GM21717 (cell line): ENCODE measurements around the gene CAPZA1.

Experiments
- ATAC-seq: cut with Tn5 transposase; IDR thresholded peaks from one replicate; pipeline ENCODE4 v1.9.1; 2021; ENCODE audit warnings: mild to moderate bottlenecking, moderate library complexity; ENCODE audit not compliant: unreplicated experiment

The CAPZA1 gene

DNA sequence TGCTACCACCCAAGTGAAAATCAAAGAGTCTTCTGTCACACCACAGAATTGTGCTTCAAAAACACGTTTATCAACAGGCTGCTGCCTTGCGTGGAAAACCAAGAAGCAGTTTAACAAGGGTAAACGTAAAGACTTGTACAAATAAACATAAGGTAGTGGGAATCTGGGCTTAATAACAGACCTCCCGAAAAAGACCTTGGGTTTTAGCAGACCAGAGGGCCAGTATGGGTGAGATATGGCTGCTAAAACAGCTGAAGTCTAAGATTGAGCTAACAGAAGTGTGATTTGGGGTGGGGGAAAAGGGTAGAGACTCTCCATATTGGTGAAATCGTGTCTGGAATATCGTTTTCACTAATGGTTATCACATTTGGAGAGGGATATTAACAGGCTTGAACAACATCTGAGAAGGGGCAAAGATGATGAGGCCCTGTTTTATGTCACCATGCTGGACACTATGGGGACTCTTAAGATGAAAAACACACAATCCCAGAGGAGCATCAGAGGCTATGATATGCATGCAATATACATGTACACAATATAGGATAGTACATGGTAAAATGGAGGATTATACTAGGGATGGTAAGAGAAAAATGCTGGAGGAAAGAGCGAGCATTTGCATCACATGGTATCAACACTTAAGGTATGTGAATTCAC lies 56.2 kb downstream of the CAPZA1 start:
- ATAC-seq: no peak

DNA sequence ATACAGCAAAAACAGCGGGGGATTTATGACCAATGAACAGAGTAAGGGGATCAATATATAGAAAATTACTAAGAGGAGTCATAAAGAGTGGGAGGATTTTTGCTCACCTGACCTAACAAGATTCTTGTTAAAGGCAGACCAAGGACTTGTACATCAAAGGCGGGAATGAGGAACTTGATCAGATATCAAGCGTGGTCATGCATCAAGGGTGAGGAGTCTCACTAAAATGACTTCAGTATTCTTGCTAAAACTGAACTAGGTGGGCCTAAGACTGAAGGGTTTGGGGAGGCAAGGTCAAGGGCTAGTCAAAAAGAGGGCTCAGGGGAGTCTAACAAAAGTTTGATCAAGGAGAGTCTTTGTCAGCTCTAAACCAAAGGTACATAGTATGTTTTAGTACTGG lies 56.9 kb downstream of the CAPZA1 start:
- ATAC-seq: no peak

DNA sequence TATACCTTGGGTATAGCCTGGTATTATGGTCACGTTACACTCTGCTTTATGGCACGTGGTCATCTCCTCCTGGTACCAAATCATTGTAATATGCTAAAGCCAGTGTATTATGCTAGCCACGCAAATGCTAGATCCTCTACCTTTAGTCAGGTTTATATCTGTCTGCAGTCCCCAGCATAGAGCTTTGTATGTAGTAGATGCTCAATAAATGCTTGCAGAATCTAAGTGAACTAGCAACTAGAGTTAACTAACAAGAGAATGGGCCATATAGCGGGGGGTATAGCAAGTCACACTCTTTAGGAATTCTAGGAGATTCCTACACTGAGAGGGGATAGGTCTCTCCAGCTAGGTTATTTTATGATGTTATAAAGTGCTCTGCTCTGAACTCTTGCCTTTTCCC lies 57.9 kb downstream of the CAPZA1 start:
- no peak for ATAC-seq

DNA sequence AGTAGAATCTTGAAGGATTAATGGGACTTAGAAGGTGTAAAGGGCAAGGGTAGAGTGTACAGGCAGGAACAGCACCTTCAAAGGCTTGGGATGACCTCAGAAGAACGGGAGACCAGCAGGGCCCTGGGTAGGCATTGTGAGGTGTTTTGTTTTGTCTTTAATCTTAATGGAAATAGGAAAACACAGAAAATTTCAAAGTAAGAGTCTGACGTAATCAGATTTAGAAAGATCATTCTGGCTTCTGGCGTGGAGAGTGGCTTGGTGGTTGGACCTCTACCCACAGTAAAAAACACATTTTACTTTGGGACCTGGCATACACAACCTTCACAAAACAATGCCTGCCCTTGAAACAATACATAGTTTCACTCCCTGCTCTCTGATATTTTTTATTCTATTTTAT lies 59.0 kb downstream of the CAPZA1 start:
- no peak for ATAC-seq

DNA sequence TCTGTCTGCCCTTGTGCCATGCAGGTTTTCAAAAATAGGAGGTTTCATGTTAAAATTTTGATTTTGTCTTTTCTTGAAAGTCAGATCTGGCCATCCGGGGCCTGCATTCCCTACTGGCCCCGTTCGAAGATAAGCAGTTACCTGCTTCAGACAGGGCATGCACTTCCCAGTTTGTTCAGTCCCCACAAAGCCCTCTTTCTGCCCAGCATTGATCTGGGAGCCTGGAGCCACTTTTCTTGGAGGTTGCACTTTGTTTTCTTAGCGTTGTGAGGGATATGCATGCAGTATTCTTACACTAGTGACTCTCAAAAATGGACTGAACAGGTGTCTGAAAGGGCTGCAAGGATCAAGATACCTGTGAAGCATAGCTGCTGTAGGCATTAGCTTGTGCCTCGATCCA lies 66.3 kb downstream of the CAPZA1 start:
- ATAC-seq: no peak

DNA sequence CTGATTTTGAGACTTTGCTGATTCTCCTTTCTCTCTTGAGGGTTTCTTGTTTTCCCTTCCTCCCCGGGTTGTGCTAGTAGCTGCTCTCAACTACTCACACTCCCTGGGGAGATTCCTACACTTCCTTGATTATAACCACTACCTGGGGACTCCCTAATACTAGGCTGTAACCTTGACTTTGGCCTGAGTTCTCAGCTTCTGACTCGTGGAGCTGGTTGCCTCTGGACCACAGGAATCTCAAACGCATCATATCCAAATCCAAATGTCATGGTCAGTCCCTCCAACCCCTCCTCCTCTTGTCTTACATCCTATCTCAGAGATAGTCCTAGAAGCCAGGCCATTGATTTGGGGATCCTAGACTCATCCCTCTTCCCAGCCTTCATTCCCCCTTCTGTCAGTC lies 66.8 kb downstream of the CAPZA1 start:
- no peak for ATAC-seq

DNA sequence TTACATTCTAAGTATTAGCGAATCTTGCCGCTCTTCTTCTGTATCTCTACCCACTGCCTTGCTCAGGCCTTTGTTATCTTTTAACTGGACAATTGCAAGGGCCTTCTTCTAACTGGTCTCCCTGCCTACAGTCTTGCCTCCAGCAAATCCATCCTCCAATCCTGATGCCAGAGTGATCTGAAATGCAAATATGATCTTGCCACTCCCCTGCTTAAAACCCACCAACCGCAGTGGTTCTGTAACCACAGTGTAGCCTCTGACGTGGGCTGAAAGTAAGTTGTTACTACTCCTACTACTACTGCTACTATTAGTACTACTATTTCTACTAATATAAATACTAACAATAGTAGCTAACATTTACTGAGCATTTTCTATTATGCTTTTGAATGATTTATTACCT lies 67.2 kb downstream of the CAPZA1 start:
- ATAC-seq: no peak

DNA sequence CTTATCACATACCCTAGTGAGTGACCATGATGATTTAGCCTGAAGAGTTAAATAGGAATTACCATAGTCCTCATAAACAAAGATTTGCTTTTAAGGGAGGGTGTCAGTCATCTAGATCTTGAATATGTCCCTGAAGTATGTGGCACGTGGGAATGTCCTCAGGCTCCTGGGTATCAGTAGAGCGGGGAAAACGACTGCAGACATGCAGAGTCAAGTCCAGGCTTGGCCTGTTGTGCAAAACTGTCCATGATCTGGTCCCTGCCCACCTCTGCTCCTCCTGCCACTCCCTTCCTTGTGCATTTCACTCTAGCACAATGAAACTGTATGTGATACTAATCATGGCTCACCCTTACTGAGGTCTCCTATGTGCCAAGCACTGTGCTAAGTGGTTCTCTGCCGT lies 67.7 kb downstream of the CAPZA1 start:
- ATAC-seq: no peak

DNA sequence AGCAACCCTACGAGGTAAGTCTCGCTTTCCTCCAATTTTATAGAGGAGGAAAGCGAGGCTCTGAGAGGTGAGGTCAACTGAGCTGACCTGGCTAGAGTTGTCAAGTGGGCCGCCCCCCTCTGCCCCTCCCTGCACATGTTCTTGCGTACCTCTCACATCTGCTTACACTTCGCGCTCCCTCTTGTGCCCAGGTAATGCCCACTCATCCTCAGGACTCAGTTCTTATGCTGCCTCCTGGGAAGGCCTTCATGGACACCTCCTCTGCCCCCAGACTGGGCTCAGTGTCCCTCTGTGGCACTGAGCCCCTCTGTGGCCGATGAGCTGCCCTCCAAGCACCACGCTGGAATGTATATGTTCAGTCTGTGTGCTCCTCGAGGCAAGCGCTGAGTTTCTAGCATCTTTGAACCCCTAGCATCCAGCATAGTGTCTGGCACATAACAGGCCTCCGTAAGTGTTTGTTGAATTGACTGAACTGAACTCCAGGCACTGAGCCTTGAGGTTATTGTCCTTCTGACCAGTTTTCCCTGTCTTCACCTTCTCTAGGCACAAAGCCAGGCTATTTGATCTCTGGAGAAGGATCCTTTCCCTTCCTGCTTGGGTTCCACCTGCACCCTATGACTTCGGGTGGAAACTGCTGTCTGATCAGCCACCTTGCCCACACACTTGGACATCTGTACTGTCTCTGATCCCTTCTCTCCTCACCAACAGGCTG lies 68.3 kb downstream of the CAPZA1 start:
- ATAC-seq: no peak

DNA sequence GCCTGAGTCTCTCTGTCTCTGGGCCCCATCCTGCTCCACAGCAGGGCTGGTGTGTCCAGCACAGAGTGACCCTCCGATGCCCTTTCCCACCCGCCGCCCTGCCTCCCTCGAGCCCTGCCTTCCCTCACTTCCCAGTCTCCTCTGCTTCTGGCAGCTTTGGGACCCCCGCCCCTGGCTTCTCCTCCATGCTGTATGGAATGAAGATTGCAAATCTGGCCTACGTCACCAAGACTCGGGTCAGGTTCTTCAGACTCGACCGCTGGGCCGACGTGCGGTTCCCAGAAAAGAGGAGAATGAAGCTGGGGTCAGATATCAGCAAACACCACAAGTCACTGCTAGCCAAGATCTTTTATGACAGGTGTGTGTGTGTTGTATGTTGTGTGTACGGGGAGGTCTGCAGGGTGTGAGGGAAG lies 69.2 kb downstream of the CAPZA1 start:
- ATAC-seq: no peak

DNA sequence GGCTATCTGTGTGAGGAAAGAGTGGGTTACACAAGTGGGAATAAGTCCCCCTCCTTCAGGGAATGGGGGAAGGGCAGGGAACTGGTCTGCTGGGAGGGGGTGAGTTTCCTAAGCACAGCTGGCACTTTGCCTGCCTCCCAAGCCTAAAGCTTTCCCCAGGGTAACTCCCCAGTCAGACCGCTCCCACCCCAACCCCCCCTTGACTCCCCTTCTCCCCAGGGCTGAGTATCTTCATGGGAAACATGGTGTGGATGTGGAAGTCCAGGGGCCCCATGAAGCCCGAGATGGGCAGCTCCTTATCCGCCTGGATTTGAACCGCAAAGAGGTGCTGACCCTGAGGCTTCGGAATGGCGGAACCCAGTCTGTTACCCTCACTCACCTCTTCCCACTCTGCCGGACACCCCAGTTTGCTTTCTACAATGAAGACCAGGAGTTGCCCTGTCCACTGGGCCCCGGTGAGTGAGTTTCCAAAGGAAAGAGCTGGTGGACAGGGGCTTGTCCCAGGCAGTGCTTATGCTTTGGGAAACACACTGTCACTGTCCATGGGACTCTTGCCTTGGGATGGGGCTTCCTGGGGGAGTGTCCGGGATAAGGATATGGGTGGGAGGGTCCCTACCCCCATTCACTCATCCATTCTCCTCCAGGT lies 69.7 kb downstream of the CAPZA1 start:
- ATAC-seq: no peak

DNA sequence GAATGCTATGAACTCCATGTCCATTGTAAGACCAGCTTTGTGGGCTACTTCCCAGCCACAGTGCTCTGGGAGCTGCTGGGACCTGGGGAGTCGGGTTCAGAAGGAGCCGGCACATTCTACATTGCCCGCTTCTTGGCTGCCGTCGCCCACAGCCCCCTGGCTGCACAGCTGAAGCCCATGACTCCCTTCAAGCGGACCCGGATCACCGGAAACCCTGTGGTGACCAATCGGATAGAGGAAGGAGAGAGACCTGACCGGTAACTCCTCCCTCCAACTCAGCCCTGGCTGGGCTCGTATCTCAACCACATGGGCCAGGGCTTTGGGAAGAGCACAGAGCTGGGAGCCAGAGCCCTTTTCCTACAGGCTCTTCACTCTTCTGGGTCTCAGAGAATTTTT lies 70.2 kb downstream of the CAPZA1 start:
- ATAC-seq: no peak

DNA sequence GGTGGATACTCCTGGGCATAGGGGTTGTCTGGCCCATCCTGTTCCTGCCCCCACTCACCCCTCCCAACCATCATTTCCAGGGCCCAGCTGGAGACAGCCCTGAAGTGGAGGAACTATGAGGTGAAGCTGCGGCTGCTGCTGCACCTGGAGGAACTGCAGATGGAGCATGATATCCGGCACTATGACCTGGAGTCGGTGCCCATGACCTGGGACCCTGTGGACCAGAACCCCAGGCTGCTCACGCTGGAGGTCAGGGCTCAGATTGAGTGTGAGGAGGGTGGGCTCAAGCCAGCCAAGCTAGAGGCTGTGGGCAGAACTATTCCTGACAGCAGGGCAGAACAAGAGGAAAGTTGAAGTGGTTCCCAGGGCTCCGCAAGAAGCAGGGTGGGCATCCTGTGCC lies 73.0 kb downstream of the CAPZA1 start:
- no peak for ATAC-seq

DNA sequence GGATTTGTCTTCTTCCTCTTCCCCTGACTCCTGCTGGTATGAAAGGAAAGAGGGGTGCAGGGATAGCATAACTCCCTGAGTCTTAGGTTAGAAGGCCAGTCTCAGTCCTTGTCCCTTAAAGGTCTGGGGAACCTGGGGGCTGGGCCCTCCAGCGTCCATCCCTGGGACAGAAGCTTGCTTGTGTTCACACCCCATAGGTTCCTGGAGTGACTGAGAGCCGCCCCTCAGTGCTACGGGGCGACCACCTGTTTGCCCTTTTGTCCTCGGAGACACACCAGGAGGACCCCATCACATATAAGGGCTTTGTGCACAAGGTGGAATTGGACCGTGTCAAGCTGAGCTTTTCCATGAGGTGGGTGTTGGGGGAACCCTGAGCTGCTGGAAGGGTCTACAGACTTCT lies 74.2 kb downstream of the CAPZA1 start:
- no peak for ATAC-seq

DNA sequence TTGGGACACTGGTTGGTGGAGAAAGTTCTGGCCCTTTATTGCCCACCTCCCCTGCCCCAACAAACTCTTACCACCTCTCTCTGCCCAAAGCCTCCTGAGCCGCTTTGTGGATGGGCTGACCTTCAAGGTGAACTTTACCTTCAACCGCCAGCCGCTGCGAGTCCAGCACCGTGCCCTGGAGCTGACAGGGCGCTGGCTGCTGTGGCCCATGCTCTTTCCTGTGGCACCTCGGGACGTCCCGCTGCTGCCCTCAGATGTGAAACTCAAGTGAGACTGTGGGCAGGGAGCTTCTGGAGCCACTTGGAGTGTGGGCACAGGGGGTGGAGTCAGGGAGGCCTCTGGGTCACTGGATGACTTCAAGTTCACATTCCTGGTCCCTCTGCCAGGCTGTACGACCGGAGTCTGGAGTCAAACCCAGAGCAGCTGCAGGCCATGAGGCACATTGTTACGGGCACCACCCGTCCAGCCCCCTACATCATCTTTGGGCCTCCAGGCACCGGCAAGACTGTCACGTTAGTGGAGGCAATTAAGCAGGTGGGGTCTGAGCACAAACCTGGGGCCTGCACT lies 74.8 kb downstream of the CAPZA1 start:
- no peak for ATAC-seq

DNA sequence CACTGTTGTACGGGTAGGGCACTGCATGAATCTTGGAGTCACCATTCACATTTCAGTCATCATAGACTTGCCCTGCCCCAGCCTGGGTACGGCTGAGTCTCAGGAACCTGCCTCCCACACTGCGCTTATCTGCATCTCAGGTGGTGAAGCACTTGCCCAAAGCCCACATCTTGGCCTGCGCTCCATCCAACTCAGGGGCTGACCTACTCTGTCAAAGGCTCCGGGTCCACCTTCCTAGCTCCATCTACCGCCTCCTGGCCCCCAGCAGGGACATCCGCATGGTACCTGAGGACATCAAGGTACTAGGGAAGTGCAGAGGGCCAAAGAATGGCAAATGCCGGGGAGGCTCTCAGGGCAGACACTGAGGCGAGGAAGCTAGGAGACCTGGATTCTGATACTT lies 75.6 kb downstream of the CAPZA1 start:
- no peak for ATAC-seq

DNA sequence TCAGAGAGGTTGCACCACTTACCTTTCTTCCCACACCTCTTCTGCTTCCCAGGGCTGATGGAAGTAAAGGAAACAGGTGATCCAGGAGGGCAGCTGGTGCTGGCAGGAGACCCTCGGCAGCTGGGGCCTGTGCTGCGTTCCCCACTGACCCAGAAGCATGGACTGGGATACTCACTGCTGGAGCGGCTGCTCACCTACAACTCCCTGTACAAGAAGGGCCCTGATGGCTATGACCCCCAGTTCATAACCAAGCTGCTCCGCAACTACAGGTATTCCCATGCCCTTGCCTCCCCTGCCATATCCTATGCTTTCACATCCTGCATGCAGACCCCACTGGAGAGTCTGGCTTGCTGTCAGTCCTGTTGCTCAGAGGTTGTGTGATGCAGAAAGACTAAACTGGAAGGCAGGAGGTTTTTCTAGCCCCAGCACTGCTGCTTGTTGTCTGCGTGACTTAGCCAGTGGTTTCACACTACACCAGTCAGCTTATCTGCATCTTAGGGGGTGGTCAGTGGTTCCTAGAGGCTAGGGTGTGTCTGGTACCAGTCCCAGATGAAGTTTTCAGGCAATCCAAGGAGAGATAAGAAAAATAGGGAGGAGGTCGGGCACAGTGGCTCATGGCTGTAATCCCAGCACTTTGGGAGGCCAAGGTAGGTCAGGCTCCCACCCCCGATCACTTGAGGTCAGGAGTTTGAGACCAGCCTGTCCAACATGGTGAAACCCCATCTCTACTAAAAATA lies 77.1 kb downstream of the CAPZA1 start:
- ATAC-seq: no peak

DNA sequence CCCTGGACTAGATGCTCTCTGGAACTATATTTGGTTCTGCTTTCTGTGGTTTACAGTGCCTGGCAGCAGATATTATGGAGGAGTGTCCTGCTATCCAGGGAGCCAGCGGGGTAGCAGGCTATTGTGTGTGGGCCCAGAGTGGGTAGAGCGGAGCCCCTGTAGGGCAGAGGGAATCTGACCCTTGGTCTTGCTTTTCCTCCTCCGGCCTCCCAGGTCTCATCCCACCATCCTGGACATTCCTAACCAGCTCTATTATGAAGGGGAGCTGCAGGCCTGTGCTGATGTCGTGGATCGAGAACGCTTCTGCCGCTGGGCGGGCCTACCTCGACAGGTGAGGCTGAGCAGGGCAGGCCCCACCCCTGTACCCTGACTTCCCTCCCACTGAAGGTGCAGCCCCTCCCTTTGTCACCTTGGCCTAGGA lies 78.2 kb downstream of the CAPZA1 start:
- no peak for ATAC-seq

DNA sequence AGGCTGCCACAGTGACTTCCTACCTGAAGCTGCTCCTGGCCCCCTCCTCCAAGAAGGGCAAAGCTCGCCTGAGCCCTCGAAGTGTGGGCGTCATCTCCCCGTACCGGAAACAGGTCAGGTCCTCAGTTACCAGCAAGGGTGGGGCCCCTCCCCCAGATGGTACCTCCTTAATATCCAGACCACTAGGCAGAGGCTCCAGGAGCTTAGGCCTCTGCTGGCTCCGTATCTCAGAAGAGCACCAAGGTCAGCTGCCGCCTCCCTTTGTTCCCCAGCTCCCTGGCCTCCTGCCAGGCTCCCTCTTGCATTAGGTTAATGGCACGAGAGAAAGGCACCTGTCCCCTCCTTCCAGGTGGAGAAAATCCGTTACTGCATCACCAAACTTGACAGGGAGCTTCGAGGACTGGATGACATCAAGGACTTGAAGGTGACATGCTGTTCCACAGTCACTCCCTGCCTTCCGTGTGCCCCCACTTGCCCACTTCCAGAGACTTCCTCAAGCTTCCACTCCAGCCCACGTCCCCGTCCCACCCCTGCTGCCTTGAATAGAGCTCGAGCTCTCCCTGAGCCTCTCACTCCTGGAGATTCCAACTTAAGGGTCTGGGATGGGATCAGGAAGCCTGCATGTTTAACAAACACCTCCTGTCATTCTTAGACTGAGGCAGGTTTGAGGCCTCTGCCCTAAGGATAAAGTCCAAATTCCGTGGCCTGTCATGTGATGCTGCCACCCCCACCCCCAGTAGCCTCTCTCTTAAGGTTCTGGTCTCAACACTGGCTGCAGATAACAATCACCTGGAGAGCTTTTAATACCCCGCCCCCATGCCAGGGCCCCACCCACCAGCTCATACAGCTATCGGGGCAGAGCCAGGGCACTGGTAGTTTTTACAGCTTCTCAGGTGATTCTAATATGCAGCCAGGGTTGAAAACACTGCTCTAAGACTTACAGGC lies 79.0 kb downstream of the CAPZA1 start:
- no peak for ATAC-seq

DNA sequence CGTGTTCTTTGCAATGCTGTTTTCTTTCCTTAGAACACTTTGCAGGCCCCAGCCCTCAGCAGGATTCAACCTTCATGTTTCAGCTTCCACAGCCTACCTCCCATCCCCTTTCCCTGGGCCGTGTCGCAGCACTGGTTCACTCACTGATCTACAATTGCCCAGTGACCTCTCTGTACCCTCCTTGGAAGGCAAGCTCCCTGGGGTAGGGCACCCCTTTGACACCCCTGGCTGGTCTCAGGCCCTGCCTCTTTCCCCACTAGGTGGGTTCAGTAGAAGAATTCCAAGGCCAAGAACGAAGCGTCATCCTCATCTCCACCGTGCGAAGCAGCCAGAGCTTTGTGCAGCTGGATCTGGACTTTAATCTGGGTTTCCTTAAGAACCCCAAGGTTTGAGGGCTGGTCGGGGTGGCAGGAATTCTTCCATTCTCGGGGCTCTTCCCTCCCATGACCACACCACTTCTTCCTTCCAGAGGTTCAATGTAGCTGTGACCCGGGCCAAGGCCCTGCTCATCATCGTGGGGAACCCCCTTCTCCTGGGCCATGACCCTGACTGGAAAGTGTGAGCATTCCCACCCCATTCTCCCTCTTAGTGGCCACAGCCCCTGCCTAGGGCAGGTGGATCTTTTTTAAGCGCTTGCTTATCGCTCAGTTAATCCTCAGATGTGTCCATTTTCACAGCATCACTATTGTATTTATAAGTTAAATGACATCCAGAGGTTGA lies 80.0 kb downstream of the CAPZA1 start:
- ATAC-seq: no peak
